Thoracic aorta (tissue), 2 donors: ENCODE results near the gene PYGM. TPM values are rescaled to one million over a fixed set of nuclear protein-coding genes. Genes with fewer than 3 reads are reported as not detected.

Experiments
- ATAC-seq: fragments of 150-250 bp; one replicate; pipeline ENCODE4 v1.8.0; 2017; ENCODE audit warnings: low read depth; ENCODE audit not compliant: insufficient number of reproducible peaks, low FRiP score
- DNase-seq: peaks from one replicate; pipeline ENCODE4 v3.0.0-alpha.2; 2020; ENCODE audit warnings: low spot score
- H3K27ac ChIP-seq, 2 donors: fragments of 200-600 bp; sonication (generic); 1 replicate in 1 of 2; 2 replicates in 1 of 2; pipeline ENCODE4 v1.5.1; 2016; ENCODE audit warnings: mild to moderate bottlenecking in 2 of 2, moderate library complexity in 2 of 2
- H3K27me3 ChIP-seq: fragments of 200-600 bp; sonication (generic); replicated peaks from 2 replicates; pipeline ENCODE4 v1.6.0; 2016; ENCODE audit warnings: mild to moderate bottlenecking; ENCODE audit not compliant: insufficient read depth
- H3K36me3 ChIP-seq: fragments of 200-600 bp; sonication (generic); one replicate; pipeline ENCODE4 v1.5.1; 2016
- H3K4me1 ChIP-seq, 2 donors: fragments of 200-600 bp; sonication (generic); 1 replicate in 1 of 2; 2 replicates in 1 of 2; pipeline versions ENCODE4 v1.5.1 to v1.6.0; 2016; ENCODE audit warnings: low read depth in 2 of 2, mild to moderate bottlenecking in 1 of 2; ENCODE audit not compliant: control insufficient read depth in 1 of 2
- H3K4me3 ChIP-seq: fragments of 200-600 bp; sonication (generic); 2 replicates; pipeline ENCODE4 v1.5.1; 2016; ENCODE audit warnings: mild to moderate bottlenecking
- H3K9me3 ChIP-seq: fragments of 200-600 bp; sonication (generic); 2 replicates; pipeline ENCODE4 v1.5.1; 2016
- total RNA-seq, 2 donors: library from RNA; depleted of rRNA; stranded (reverse); fragments of >200 nt; gene quantifications; one replicate each; pipeline versions ENCODE4 v1.1.0 to v1.2.3, GENCODE V29; 2016
- TF ChIP-seq, protein P1 (sequence below): fragments of 200-600 bp; sonication (generic); IDR thresholded peaks from one replicate; pipeline ENCODE4 v1.5.1; 2019; ENCODE audit warnings: antibody characterized with exemption

Gene PYGM
- total RNA-seq, 2 donors from 2014 or later: 12.2 to 13.4 TPM

GRCh38 chr11:64745189-64745520, 14.6 kb downstream of the PYGM start:
- ATAC-seq (no peak), DNase-seq (no peak)
- TF ChIP-seq, protein P1, sequence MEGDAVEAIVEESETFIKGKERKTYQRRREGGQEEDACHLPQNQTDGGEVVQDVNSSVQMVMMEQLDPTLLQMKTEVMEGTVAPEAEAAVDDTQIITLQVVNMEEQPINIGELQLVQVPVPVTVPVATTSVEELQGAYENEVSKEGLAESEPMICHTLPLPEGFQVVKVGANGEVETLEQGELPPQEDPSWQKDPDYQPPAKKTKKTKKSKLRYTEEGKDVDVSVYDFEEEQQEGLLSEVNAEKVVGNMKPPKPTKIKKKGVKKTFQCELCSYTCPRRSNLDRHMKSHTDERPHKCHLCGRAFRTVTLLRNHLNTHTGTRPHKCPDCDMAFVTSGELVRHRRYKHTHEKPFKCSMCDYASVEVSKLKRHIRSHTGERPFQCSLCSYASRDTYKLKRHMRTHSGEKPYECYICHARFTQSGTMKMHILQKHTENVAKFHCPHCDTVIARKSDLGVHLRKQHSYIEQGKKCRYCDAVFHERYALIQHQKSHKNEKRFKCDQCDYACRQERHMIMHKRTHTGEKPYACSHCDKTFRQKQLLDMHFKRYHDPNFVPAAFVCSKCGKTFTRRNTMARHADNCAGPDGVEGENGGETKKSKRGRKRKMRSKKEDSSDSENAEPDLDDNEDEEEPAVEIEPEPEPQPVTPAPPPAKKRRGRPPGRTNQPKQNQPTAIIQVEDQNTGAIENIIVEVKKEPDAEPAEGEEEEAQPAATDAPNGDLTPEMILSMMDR: no peak
- Histone ChIP-seq H3K9me3 (no peaks in the 10 kb centered on the region), H3K4me1 (peaks cover 3 to 23% of the 10 kb centered on the region in 2 donors), H3K27ac (peak overlapping the region; percentile 90 to 97), H3K27me3 (no peaks in the 10 kb centered on the region), H3K4me3 (peak overlapping the region; percentile 79), H3K36me3 (no peaks in the 10 kb centered on the region)

- no peak for ATAC-seq
These were observed 15.1 kb downstream of the PYGM start for GRCh38 chr11:64744544-64745188.

DNA sequence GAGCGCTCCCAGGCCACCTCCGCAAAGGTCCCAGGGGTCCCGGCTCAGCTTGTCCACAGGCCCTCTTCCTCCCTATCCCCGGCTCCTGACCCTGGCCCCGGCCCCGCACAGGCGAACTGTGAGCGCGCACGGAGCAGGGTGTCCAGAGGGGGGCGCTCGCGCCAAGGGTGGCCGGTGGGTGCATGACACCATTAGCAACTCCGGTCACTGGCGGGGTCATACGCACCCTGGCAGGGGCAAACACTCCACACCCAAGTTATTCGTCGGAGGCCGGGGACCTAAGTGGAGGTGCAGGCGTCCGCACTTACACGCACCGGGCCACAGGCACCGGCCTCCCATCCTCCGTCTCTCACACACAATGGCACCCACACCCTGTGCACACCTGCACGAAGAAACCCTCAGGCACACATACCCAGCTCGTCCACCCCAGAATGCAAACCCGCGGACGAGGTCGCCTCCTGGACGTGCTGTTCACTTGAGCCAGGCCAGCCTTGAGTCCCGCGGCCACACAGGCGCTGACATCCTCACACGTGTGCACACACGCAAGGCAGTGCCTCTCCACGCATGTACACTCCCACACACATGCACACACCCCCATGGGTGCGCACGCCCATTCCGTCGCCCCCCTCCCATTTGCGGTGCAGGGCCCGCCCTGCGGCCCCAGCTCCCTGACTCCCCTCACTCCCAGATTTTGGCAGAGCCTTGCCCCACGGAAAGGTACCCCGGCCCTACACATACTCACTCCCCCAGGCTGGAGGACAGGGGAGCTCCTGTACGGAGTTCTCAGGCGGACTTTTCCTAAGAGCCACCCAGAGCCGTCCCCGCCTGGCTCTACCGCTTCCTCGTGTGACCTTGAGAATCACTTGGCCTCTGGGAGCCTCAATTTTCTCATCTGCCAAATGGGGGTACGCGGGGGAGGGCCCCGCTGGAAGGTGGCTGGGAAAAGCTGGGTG, 15.9 kb downstream of the PYGM start, which contains the start of gene RASGRP2:
RASGRP2 (minus strand) TSS at position 552 of the 953 bp plus-strand sequence. CDS start 1,276 bp downstream, outside the sequence.
- Histone ChIP-seq H3K36me3 (no peaks in the 10 kb centered on the region), H3K4me3 (peak within 1 kb of the TSS; percentile 79), H3K4me1 (peaks cover 3 to 23% of the 10 kb centered on the region in 2 donors), H3K27me3 (no peaks in the 10 kb centered on the region), H3K9me3 (no peaks in the 10 kb centered on the region), H3K27ac (peak within 1 kb of the TSS; percentile 90 to 97)
- DNase-seq (peak; percentile 57), ATAC-seq (peak; percentile 13)
- TF ChIP-seq, protein P1: peak; percentile 73

More at GRCh38 chr11:64744544-64745188, 15.1 kb downstream of the PYGM start:
- Histone ChIP-seq H3K36me3 (no peaks in the 10 kb centered on the region), H3K27ac (peak overlapping the region; percentile 90 to 97), H3K4me3 (peak overlapping the region; percentile 79), H3K9me3 (no peaks in the 10 kb centered on the region), H3K27me3 (no peaks in the 10 kb centered on the region), H3K4me1 (peaks cover 3 to 23% of the 10 kb centered on the region in 2 donors)
- TF ChIP-seq, protein P1: no peak
- DNase-seq: no peak

GRCh38 chr11:64742889-64743590, 16.7 kb downstream of the PYGM start:
- DNase-seq (no peak), ATAC-seq (peak; percentile 40)
- H3K27me3 ChIP-seq: no peaks in the 10 kb centered on the region
- no peaks in the 10 kb centered on the region for H3K9me3 ChIP-seq
- H3K4me1 ChIP-seq: peaks cover 3 to 23% of the 10 kb centered on the region in 2 donors
- H3K36me3 ChIP-seq: no peaks in the 10 kb centered on the region
- H3K4me3 ChIP-seq: peak overlapping the region; percentile 79
- H3K27ac ChIP-seq: peak overlapping the region; percentile 88 to 94
- TF ChIP-seq, protein P1: peak; percentile 92
